HepG2 (cell line): Measurements from ENCODE around the gene HID1.

Source experiments
- CEBPG ChIP-seq: IDR thresholded peaks from 2 replicates; pipeline ENCODE4 v1.6.1; 2016
- CTCF ChIP-seq: sonication (generic); formaldehyde crosslinking; IDR thresholded peaks from 2 replicates; pipeline ENCODE4 v1.5.0; 2020; ENCODE audit warnings: mild to moderate bottlenecking, missing genetic modification reagents, moderate library complexity
- KIAA2018 ChIP-seq: sonication (generic); formaldehyde crosslinking; IDR thresholded peaks from 2 replicates; pipeline ENCODE4 v1.5.0; 2020; ENCODE audit warnings: mild to moderate bottlenecking, missing genetic modification reagents, borderline replicate concordance
- MEIS2 ChIP-seq: sonication (generic); formaldehyde crosslinking; IDR thresholded peaks from 2 replicates; pipeline ENCODE4 v1.9.0; 2021; ENCODE audit warnings: mild to moderate bottlenecking, missing genetic modification reagents
- SIN3B ChIP-seq: fragments of 150-350 bp; IDR thresholded peaks from 2 replicates; pipeline ENCODE4 v1.6.1; 2014; ENCODE audit warnings: low read length
- TFDP2 ChIP-seq: sonication (generic); formaldehyde crosslinking; IDR thresholded peaks from 2 replicates; pipeline ENCODE4 v1.4.0; 2020; ENCODE audit warnings: missing genetic modification reagents
- ZFP37 ChIP-seq: sonication (generic); formaldehyde crosslinking; IDR thresholded peaks from 2 replicates; pipeline ENCODE4 v1.4.0; 2020; ENCODE audit warnings: missing genetic modification reagents, borderline replicate concordance
- ZSCAN9 ChIP-seq: IDR thresholded peaks from 2 replicates; pipeline ENCODE4 v1.6.1; 2016; ENCODE audit warnings: borderline replicate concordance

- TF ChIP-seq CEBPG (CRISPR knock-in tag) = no peak
- no peak for TF ChIP-seq ZSCAN9 (CRISPR knock-in tag)
- TF ChIP-seq SIN3B = no peak
- TF ChIP-seq KIAA2018 (CRISPR knock-in tag) = no peak
- no peak for TF ChIP-seq CTCF (CRISPR knock-in tag)
- no peak for TF ChIP-seq ZFP37 (CRISPR knock-in tag)
- no peak for TF ChIP-seq MEIS2 (CRISPR knock-in tag)
- no peak for TF ChIP-seq TFDP2
These were observed 47.3 kb downstream of the HID1 start for GRCh38 chr17:74925242-74925641.
